HepG2 (cell line): ENCODE results near the gene EPG5. TPM values are rescaled to one million over a fixed set of nuclear protein-coding genes. Genes with fewer than 3 reads are reported as not detected.

Source experiments
- ATAC-seq: fragments of 200-7000 bp; cut with Tn5 transposase; 3 replicates; pipeline ENCODE4 v1.9.1; 2020; ENCODE audit warnings: mild to moderate bottlenecking, moderate library complexity
- BruUV-seq: library from RNA; stranded (reverse); fragments of 400-500 nt; replicated peaks from 2 replicates; lab custom pipeline; 2021; lab: Mats Ljungman, UMichigan
- CTCF ChIA-PET: fragments of 300-600 bp; formaldehyde crosslinking; extraction: SDS; loops from one replicate; lab custom pipeline; 2021; ENCODE audit warnings: low total read pairs, inconsistent platforms, low intra/inter-chr PET ratio; lab: Yijun Ruan, JAX
- POLR2A ChIA-PET: fragments of 350-600 bp; sonication (Branson Sonifier 250); formaldehyde crosslinking; loops from one replicate; lab custom pipeline; 2020; ENCODE audit warnings: antibody characterized with exemption, inconsistent platforms; lab: Yijun Ruan, JAX
- DNase-seq: peaks from one replicate; pipeline ENCODE4 v3.0.0-alpha.2; 2015; ENCODE audit warnings: low spot score
- FAIRE-seq: peaks from 3 replicates; lab custom pipeline; 2011; peaks lifted over from hg19 to GRCh38; lab: Jason Lieb, UNC
- H2AFZ ChIP-seq: one replicate; pipeline ENCODE4 v1.6.1; 2011; ENCODE audit warnings: low read length, inconsistent platforms
- H3K27ac ChIP-seq: fragments of 300-600 bp; 3 replicates; pipeline ENCODE4 v1.8.0; 2011; ENCODE audit warnings: mixed run types, mild to moderate bottlenecking, mixed read lengths, low read length, inconsistent platforms; ENCODE audit not compliant: insufficient read depth; ENCODE audit errors: extremely low read length
- H3K27me3 ChIP-seq, 2 experiments: fragments of 200-600 bp in 1 of 2; 2 replicates in 1 of 2; 3 replicates in 1 of 2; pipeline versions ENCODE4 v1.6.0 to v1.8.0; 2011; ENCODE audit warnings: low read length in 2 of 2, mild to moderate bottlenecking in 2 of 2, moderate library complexity in 2 of 2, inconsistent platforms in 1 of 2; ENCODE audit not compliant: insufficient read depth in 2 of 2, control insufficient read depth in 1 of 2
- H3K36me3 ChIP-seq, 2 experiments: fragments of 200-600 bp in 1 of 2; replicated peaks in 1 of 2; 2 replicates in 1 of 2; 3 replicates in 1 of 2; pipeline versions ENCODE4 v1.5.1 to v1.8.0; 2011; ENCODE audit warnings: low read length in 2 of 2, inconsistent platforms in 1 of 2; ENCODE audit not compliant: insufficient read depth in 2 of 2, control insufficient read depth in 1 of 2
- H3K4me1 ChIP-seq: 2 replicates; pipeline ENCODE4 v1.5.1; 2012; ENCODE audit warnings: low read length, inconsistent platforms; ENCODE audit not compliant: insufficient read depth
- H3K4me2 ChIP-seq: 2 replicates; pipeline ENCODE4 v1.6.0; 2011; ENCODE audit warnings: low read depth, low read length, inconsistent platforms
- H3K4me3 ChIP-seq, 3 experiments: fragments of 200-600 bp in 1 of 3; sonication (generic), shearing (Covaris generic) in 1 of 3; replicated peaks in 1 of 3; 2 replicates each; pipeline ENCODE4 v1.5.1; 2011 to 2016; ENCODE audit warnings: low read length in 3 of 3, inconsistent platforms in 2 of 3, low read depth in 2 of 3, mild to moderate bottlenecking in 2 of 3, control low read depth in 1 of 3, mixed read lengths in 1 of 3; ENCODE audit not compliant: insufficient read depth in 1 of 3
- H3K79me2 ChIP-seq: one replicate; pipeline ENCODE4 v1.6.1; 2011; ENCODE audit warnings: low read length, inconsistent platforms; ENCODE audit not compliant: insufficient read depth
- H3K9ac ChIP-seq: 2 replicates; pipeline ENCODE4 v1.6.0; 2011; ENCODE audit warnings: mild to moderate bottlenecking, low read depth, low read length, inconsistent platforms; ENCODE audit not compliant: insufficient read depth
- H3K9me3 ChIP-seq: 2 replicates; pipeline ENCODE4 v1.5.1; 2012; ENCODE audit warnings: mild to moderate bottlenecking, low read length
- H4K20me1 ChIP-seq: 2 replicates; pipeline ENCODE4 v1.6.0; 2011; ENCODE audit warnings: inconsistent platforms, mild to moderate bottlenecking, low read length, moderate library complexity; ENCODE audit not compliant: insufficient read depth
- ATAD3A ChIP-seq: sonication (generic); formaldehyde crosslinking; IDR thresholded peaks from 2 replicates; pipeline ENCODE4 v1.4.0; 2020; ENCODE audit warnings: missing genetic modification reagents
- CCAR2 ChIP-seq: fragments of 200-400 bp; formaldehyde crosslinking; optimal IDR thresholded peaks from 2 replicates; pipeline ENCODE3; 2018; ENCODE audit warnings: low read depth, mild to moderate bottlenecking, low read length, moderate library complexity
- GABPA ChIP-seq, 2 experiments: IDR thresholded peaks; 2 replicates each; pipeline ENCODE4 v1.6.1; 2011 to 2016; ENCODE audit warnings: low read depth in 2 of 2, low read length in 1 of 2, missing biosample characterization in 1 of 2, missing genetic modification characterization in 1 of 2
- GATAD2A ChIP-seq: IDR thresholded peaks from 2 replicates; pipeline ENCODE4 v1.6.1; 2016
- GFI1 ChIP-seq: sonication (generic); formaldehyde crosslinking; IDR thresholded peaks from 2 replicates; pipeline ENCODE4 v1.5.0; 2020; ENCODE audit warnings: missing genetic modification reagents, mild to moderate bottlenecking, borderline replicate concordance
- GLI4 ChIP-seq: sonication (generic); formaldehyde crosslinking; IDR thresholded peaks from 2 replicates; pipeline ENCODE4 v1.5.1; 2020; ENCODE audit warnings: missing genetic modification reagents, mild to moderate bottlenecking, moderate library complexity, borderline replicate concordance
- HOXA7 ChIP-seq: sonication (generic); formaldehyde crosslinking; IDR thresholded peaks from 2 replicates; pipeline ENCODE4 v1.8.1; 2022; ENCODE audit warnings: mild to moderate bottlenecking, missing genetic modification reagents, moderate library complexity
- KLF15 ChIP-seq: sonication (generic); formaldehyde crosslinking; IDR thresholded peaks from 2 replicates; pipeline ENCODE4 v1.8.1; 2023; ENCODE audit warnings: borderline replicate concordance, mild to moderate bottlenecking, inconsistent platforms, missing genetic modification reagents, mixed read lengths
- LCORL ChIP-seq, 2 experiments: fragments of 450-650 bp in 1 of 2; sonication (generic) in 1 of 2; formaldehyde crosslinking in 1 of 2; IDR thresholded peaks; 2 replicates each; pipeline versions ENCODE4 v1.5.0 to v1.6.1; 2017 to 2020; ENCODE audit warnings: antibody characterized with exemption in 1 of 2, missing genetic modification reagents in 1 of 2
- MAF1 ChIP-seq: sonication (generic); formaldehyde crosslinking; IDR thresholded peaks from 2 replicates; pipeline ENCODE4 v1.5.0; 2020; ENCODE audit warnings: missing genetic modification reagents, borderline replicate concordance
- PHF5A ChIP-seq: IDR thresholded peaks from one replicate; pipeline ENCODE4 v1.6.1; 2018; ENCODE audit warnings: low read depth, missing genetic modification reagents; ENCODE audit not compliant: unreplicated experiment
- THAP11 ChIP-seq: IDR thresholded peaks from 2 replicates; pipeline ENCODE4 v1.6.1; 2016; ENCODE audit warnings: missing biosample characterization, missing genetic modification reagents
- ZFAT ChIP-seq: sonication (generic); formaldehyde crosslinking; conservative IDR thresholded peaks from 2 replicates; pipeline ENCODE4 v1.8.1; 2023; ENCODE audit warnings: missing genetic modification reagents, inconsistent platforms
- ZNF382 ChIP-seq: sonication (generic); formaldehyde crosslinking; IDR thresholded peaks from 2 replicates; pipeline ENCODE4 v1.5.0; 2020; ENCODE audit warnings: missing genetic modification reagents, mild to moderate bottlenecking, borderline replicate concordance
- ZNF629 ChIP-seq: sonication (generic); formaldehyde crosslinking; conservative IDR thresholded peaks from 2 replicates; pipeline ENCODE4 v1.5.0; 2020; ENCODE audit warnings: missing genetic modification reagents
- ZNF775 ChIP-seq: sonication (generic); formaldehyde crosslinking; IDR thresholded peaks from 2 replicates; pipeline ENCODE4 v1.4.0; 2020; ENCODE audit warnings: missing genetic modification reagents, mild to moderate bottlenecking, moderate library complexity, borderline replicate concordance
- WGBS: methylation state at CpG from one replicate; pipeline ENCODE4 v1.1.6; 2017; ENCODE audit warnings: low lambda C conversion rate; 5-methylcytosine and 5-hydroxymethylcytosine counted together
- in situ Hi-C: cut with HindIII; loops from 2 replicates; pipeline ENCODE4 v1.10.0; 2017; ENCODE audit warnings: low pct_unique_long_range_greater_than_20kb; ENCODE audit not compliant: extremely low pct_ligation_motif_present
- intact Hi-C: fragments of 100-400 bp; cut with micrococcal nuclease; formaldehyde crosslinking; loops from one replicate; pipeline ENCODE4 v1.10.0; 2022; ENCODE audit not compliant: unreplicated experiment
- polyA plus RNA-seq, 8 experiments: library from polyadenylated mRNA; depleted of rRNA in 3 of 8; stranded (reverse) in 7 of 8; unstranded in 1 of 8; fragments of >200 nt; fragmentation: Illumina TruSeq in 4 of 8; extraction: Trizol in 4 of 8; gene quantifications; 2 replicates each; pipeline versions ENCODE4 v1.2.1 to v1.2.3, GENCODE V29; 2011 to 2016; ENCODE audit warnings: low read depth in 4 of 8, missing spikeins in 1 of 8, mixed read lengths in 1 of 8; ENCODE audit not compliant: insufficient read depth in 1 of 8
- total RNA-seq, 5 experiments: library from RNA; depleted of rRNA; stranded (reverse); fragments of >200 nt; fragmentation: Illumina TruSeq; extraction: Trizol; gene quantifications; 2 replicates each; pipeline ENCODE4 v1.2.3, GENCODE V29; 2016; ENCODE audit warnings: low read depth in 1 of 5
- TF ChIP-seq, protein P1 (sequence below): sonication (generic); formaldehyde crosslinking; IDR thresholded peaks from 2 replicates; pipeline ENCODE4 v1.5.0; 2020; ENCODE audit warnings: missing genetic modification reagents

Gene EPG5
- total and polyA plus RNA-seq, 2 of the 13 experiments (the other 11 are each of a cell fraction or from before 2014, with no cell fraction given), result 6.7 to 9.3 TPM

GRCh38 chr18:45991788-45992187 lies 24.7 kb upstream of the EPG5 start (continued):
- TF ChIP-seq ATAD3A (CRISPR knock-in tag), result no peak

DNA sequence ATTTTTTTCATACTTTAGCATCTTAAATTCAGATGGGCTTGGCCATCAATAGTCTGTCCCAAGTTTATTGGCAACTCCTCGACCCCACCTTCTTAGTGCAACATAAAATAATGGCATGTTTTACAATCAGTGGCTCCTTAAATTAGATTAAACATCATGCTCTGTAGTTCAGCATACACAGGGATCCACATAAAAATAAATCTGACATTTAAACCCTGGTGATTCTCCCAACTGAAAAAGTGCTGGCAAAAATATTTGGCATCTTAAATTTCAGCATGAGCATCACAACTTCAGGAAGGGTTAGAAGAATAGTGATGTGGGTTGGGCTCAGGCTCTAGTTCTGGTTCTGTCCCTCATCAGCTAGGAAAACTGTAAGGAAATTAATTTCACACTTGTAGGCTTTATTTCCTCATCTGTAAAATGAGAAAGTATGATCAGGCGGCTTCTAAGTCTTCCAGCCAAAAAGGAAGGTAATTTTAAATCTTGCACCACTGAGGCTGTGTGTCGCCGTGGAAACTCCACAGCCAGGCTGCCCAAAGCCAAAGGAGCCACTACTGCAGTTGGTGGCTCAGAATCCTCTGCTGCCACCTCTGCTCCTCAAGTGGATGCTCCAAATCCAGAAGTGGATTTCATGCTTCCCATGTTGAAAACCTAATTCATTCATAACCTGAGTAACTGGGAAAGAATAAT lies 17.6 kb upstream of the EPG5 start:
- POLR2A ChIA-PET, result no interaction called here
- 40% methylated on average over 4 of the region's 4 CpGs for WGBS

GRCh38 chr18:45981821-45982220 lies 14.7 kb upstream of the EPG5 start:
- no TSS peak for BruUV-seq
- H2AFZ ChIP-seq, result no peak overlapping the region
- no peak overlapping the region for H3K27ac ChIP-seq
- H3K36me3 ChIP-seq, result no peaks in the 10 kb centered on the region
- ChIA-PET POLR2A (no interaction called here), CTCF (no interaction called here)
- H3K4me3 ChIP-seq, result no peak overlapping the region
- in situ Hi-C loops (no loop called here), intact Hi-C loops (no loop called here)
- no peaks in the 10 kb centered on the region; a peak in 1 of 5 replicates for H3K27me3 ChIP-seq
- H3K9ac ChIP-seq, result no peak overlapping the region
- no peaks in the 10 kb centered on the region for H3K79me2 ChIP-seq
- ATAC-seq (no peak), DNase-seq (no peak), FAIRE-seq (no peak)
- no peaks in the 10 kb centered on the region for H3K9me3 ChIP-seq
- WGBS, result 58% methylated on average over 2 of the region's 2 CpGs
- no peaks in the 10 kb centered on the region for H4K20me1 ChIP-seq
- H3K4me1 ChIP-seq, result peaks cover 14% of the 10 kb centered on the region
- H3K4me2 ChIP-seq, result no peak overlapping the region
- no peak for TF ChIP-seq PHF5A (CRISPR knock-in tag)
- no peak for TF ChIP-seq CCAR2
- TF ChIP-seq LCORL (IDR thresholded peaks at IDR 0.05), result no peak
- TF ChIP-seq LCORL (CRISPR knock-in tag; IDR thresholded peaks at IDR 0.05), result no peak
- no peak for TF ChIP-seq ZNF775 (CRISPR knock-in tag)
- TF ChIP-seq THAP11 (CRISPR knock-in tag), result no peak
- no peak for TF ChIP-seq GFI1 (CRISPR knock-in tag)
- no peak for TF ChIP-seq HOXA7 (CRISPR knock-in tag)
- TF ChIP-seq ZFAT (CRISPR knock-in tag), result no peak
- TF ChIP-seq ZNF629 (CRISPR knock-in tag), result no peak
- TF ChIP-seq GATAD2A (CRISPR knock-in tag), result no peak
- TF ChIP-seq GABPA (IDR thresholded peaks at IDR 0.05; ENCODE audit: low read depth, low read length), result no peak
- no peak for TF ChIP-seq GABPA (CRISPR knock-in tag; IDR thresholded peaks at IDR 0.05; ENCODE audit: low read depth)

More for the DNA sequence above, 17.6 kb upstream of the EPG5 start:
- DNase-seq, result no peak
- TF ChIP-seq GLI4 (CRISPR knock-in tag) (no peak), KLF15 (no peak), ZNF382 (CRISPR knock-in tag) (no peak), MAF1 (CRISPR knock-in tag) (no peak)
- TF ChIP-seq, protein P1, sequence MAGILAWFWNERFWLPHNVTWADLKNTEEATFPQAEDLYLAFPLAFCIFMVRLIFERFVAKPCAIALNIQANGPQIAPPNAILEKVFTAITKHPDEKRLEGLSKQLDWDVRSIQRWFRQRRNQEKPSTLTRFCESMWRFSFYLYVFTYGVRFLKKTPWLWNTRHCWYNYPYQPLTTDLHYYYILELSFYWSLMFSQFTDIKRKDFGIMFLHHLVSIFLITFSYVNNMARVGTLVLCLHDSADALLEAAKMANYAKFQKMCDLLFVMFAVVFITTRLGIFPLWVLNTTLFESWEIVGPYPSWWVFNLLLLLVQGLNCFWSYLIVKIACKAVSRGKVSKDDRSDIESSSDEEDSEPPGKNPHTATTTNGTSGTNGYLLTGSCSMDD (CRISPR knock-in tag), result no peak
- TF ChIP-seq, all 625 proteins: peak for 0
- H3K4me2 ChIP-seq, result no peak overlapping the region
- peaks cover 12% of the 10 kb centered on the region for H3K4me1 ChIP-seq
- H4K20me1 ChIP-seq, result no peaks in the 10 kb centered on the region
- no peak overlapping the region for H3K27ac ChIP-seq
- intact Hi-C loops, result no loop called here
- in situ Hi-C loops, result no loop called here
- H3K79me2 ChIP-seq, result no peaks in the 10 kb centered on the region
- H3K36me3 ChIP-seq, result no peaks in the 10 kb centered on the region
- no peak overlapping the region for H3K4me3 ChIP-seq
- no peak for ATAC-seq
- CTCF ChIA-PET, result no interaction called here
- no peaks in the 10 kb centered on the region for H3K9me3 ChIP-seq
- FAIRE-seq, result no peak
- no peaks in the 10 kb centered on the region; a peak in 1 of 5 replicates for H3K27me3 ChIP-seq
- H3K9ac ChIP-seq, result no peak overlapping the region
- no TSS peak for BruUV-seq
- no peak overlapping the region for H2AFZ ChIP-seq
